Right forelimb (tissue), 1 donor: Measurements from ENCODE around the gene DUSP16.
"Not testable (repeated sequence)": the region's sequence is repeated elsewhere in the genome, so short reads cannot be mapped to it uniquely, and the experiment has no call there.

Experiments used
- DNase-seq: peaks from one replicate; pipeline ENCODE4 v3.0.0-alpha.2; 2018

The DUSP16 gene

GRCh38 chr12:12518464-12518845, 44.2 kb downstream of the DUSP16 start:
- DNase-seq: no peak

GRCh38 chr12:12513416-12514006, 49.2 kb downstream of the DUSP16 start:
- DNase-seq: no peak

- no peak for DNase-seq
These were observed 50.6 kb downstream of the DUSP16 start for GRCh38 chr12:12511895-12512711.

- DNase-seq: no peak
These were observed 51.5 kb downstream of the DUSP16 start for GRCh38 chr12:12511021-12511783.

GRCh38 chr12:12510551-12510950, 52.1 kb downstream of the DUSP16 start:
- DNase-seq: no peak

GRCh38 chr12:12510141-12510540, 52.5 kb downstream of the DUSP16 start:
- no peak for DNase-seq

- no peak for DNase-seq
These were observed 54.1 kb downstream of the DUSP16 start for GRCh38 chr12:12508612-12509011.

GRCh38 chr12:12507121-12507520, 55.5 kb downstream of the DUSP16 start:
- no peak for DNase-seq

GRCh38 chr12:12506496-12506890, 56.2 kb downstream of the DUSP16 start:
- DNase-seq: peak; percentile 67

GRCh38 chr12:12505544-12506495, 56.8 kb downstream of the DUSP16 start:
- no peak for DNase-seq

- DNase-seq: no peak
These were observed 59.1 kb downstream of the DUSP16 start for GRCh38 chr12:12503384-12504078.

GRCh38 chr12:12502815-12503151, 59.9 kb downstream of the DUSP16 start:
- no peak for DNase-seq

GRCh38 chr12:12502130-12502814, 60.4 kb downstream of the DUSP16 start:
- DNase-seq: not testable (repeated sequence)

- no peak for DNase-seq
These were observed 61.5 kb downstream of the DUSP16 start for GRCh38 chr12:12501121-12501520.

GRCh38 chr12:12499909-12500604, 62.6 kb downstream of the DUSP16 start:
- DNase-seq: no peak

- no peak for DNase-seq
These were observed 64.5 kb downstream of the DUSP16 start for GRCh38 chr12:12498210-12498609.

- DNase-seq: no peak
These were observed 67.1 kb downstream of the DUSP16 start for GRCh38 chr12:12495536-12495935.

GRCh38 chr12:12492547-12492946, 70.1 kb downstream of the DUSP16 start:
- DNase-seq: no peak

- no peak for DNase-seq
These were observed 71.1 kb downstream of the DUSP16 start for GRCh38 chr12:12491606-12492005.

- DNase-seq: no peak
These were observed 73.7 kb downstream of the DUSP16 start for GRCh38 chr12:12488823-12489550.
